Thymus (tissue), 14 donors: ENCODE results near the gene RC3H2. TPM values are rescaled to one million over a fixed set of nuclear protein-coding genes. Genes with fewer than 3 reads are reported as not detected.
A peak's percentile ranks its signal among the peaks of the same experiment; 100 is the strongest.

Source experiments
- DNase-seq, 9 donors: peaks; one replicate each; pipeline ENCODE4 v3.0.0-alpha.2; 2013; ENCODE audit warnings: low spot score in 9 of 9, low read depth in 6 of 9, missing footprints in 1 of 9
- H3K27ac ChIP-seq, 2 donors: one replicate each; pipeline ENCODE4 v1.5.1; 2013; ENCODE audit warnings: control low read depth in 1 of 2, low read depth in 1 of 2, low read length in 1 of 2, mild to moderate bottlenecking in 1 of 2, moderate library complexity in 1 of 2
- H3K27me3 ChIP-seq, 2 donors: one replicate each; pipeline ENCODE4 v1.5.1; 2013; ENCODE audit warnings: low read length in 1 of 2; ENCODE audit not compliant: control insufficient read depth in 2 of 2, insufficient read depth in 1 of 2
- H3K36me3 ChIP-seq, 2 donors: one replicate each; pipeline ENCODE4 v1.5.1; 2013; ENCODE audit warnings: low read length in 1 of 2, mild to moderate bottlenecking in 1 of 2, moderate library complexity in 1 of 2; ENCODE audit not compliant: control insufficient read depth in 2 of 2, insufficient read depth in 2 of 2
- H3K4me1 ChIP-seq, 2 donors: one replicate each; pipeline ENCODE4 v1.5.1; 2013; ENCODE audit warnings: low read length in 2 of 2; ENCODE audit not compliant: control insufficient read depth in 2 of 2, insufficient read depth in 2 of 2
- H3K4me3 ChIP-seq, 2 donors: one replicate each; pipeline ENCODE4 v1.5.1; 2013; ENCODE audit warnings: low read length in 2 of 2, control low read depth in 1 of 2, mild to moderate bottlenecking in 1 of 2
- H3K9me3 ChIP-seq, 2 donors: one replicate each; pipeline ENCODE4 v1.5.1; 2013; ENCODE audit warnings: low read length in 1 of 2, mild to moderate bottlenecking in 1 of 2; ENCODE audit not compliant: control insufficient read depth in 2 of 2, insufficient read depth in 1 of 2
- WGBS: extraction: QIAGEN DNeasy Blood & Tissue Kit; methylation state at CpG from one replicate; pipeline ENCODE4 v1.1.7; 2013; 5-methylcytosine and 5-hydroxymethylcytosine counted together
- long read RNA-seq, 10 donors: transcript quantifications; one replicate each; lab custom pipeline, GENCODE V29; 2026
- polyA plus RNA-seq: library from polyadenylated mRNA; stranded (reverse); fragments of 200-250 nt; gene quantifications from one replicate; pipeline ENCODE4 v1.2.3, GENCODE V29; 2013
- total RNA-seq: library from RNA; stranded (reverse); fragments of 120-200 nt; gene quantifications from one replicate; pipeline ENCODE4 v1.2.4, GENCODE V29; 2013
- donor health status: healthy.

The RC3H2 gene
- total RNA-seq (29.7 TPM), polyA plus RNA-seq (14.7 TPM)
- long read RNA-seq, donor 1: 0 reads
- long read RNA-seq, donor 2: 0 reads
- long read RNA-seq, donor 3, partial matches to known transcripts: 71 of 74 reads
- long read RNA-seq, donor 3, other reads (novel, unspliced or antisense): 0 of 74 reads
- long read RNA-seq, donor 4, partial matches to known transcripts: 0 of 2 reads
- long read RNA-seq, donor 4, other reads (novel, unspliced or antisense): 0 of 2 reads
- long read RNA-seq, donor 5, partial matches to known transcripts: 0 of 1 reads
- long read RNA-seq, donor 5, other reads (novel, unspliced or antisense): 0 of 1 reads
- long read RNA-seq, donor 6, partial matches to known transcripts: 0 of 1 reads
- long read RNA-seq, donor 6, other reads (novel, unspliced or antisense): 0 of 1 reads
- long read RNA-seq, donor 7, partial matches to known transcripts: 0 of 1 reads
- long read RNA-seq, donor 7, other reads (novel, unspliced or antisense): 0 of 1 reads
- long read RNA-seq, donor 8: 0 reads
- long read RNA-seq, donor 9, partial matches to known transcripts: 0 of 1 reads
- long read RNA-seq, donor 9, other reads (novel, unspliced or antisense): 0 of 1 reads
- long read RNA-seq, donor 10, partial matches to known transcripts: 0 of 1 reads
- long read RNA-seq, donor 10, other reads (novel, unspliced or antisense): 0 of 1 reads

- peaks cover 0 to 4% of the 10 kb centered on the region in 2 donors for H3K36me3 ChIP-seq
- WGBS: under 1% methylated on average over 77 of the region's 77 CpGs
- DNase-seq: peak; percentile 94 to 100 (median 98)
- peak within 1 kb of the TSS; percentile 83 to 86 for H3K27ac ChIP-seq
- no peaks in the 10 kb centered on the region for H3K9me3 ChIP-seq
- no peaks in the 10 kb centered on the region for H3K27me3 ChIP-seq
- peaks cover 0 to 6% of the 10 kb centered on the region in 2 donors for H3K4me1 ChIP-seq
- H3K4me3 ChIP-seq: peak within 1 kb of the TSS; percentile 71 to 94
Observed at GRCh38 chr9:122904823-122905710, at the start of gene RC3H2. Gene RC3H2, minus strand, starts transcription at chr9:122905359. Its CDS starts 7,850 bp downstream, at chr9:122897509.

- peaks cover 0 to 6% of the 10 kb centered on the region in 2 donors for H3K36me3 ChIP-seq
- H3K27ac ChIP-seq: no peak overlapping the region
- H3K9me3 ChIP-seq: no peaks in the 10 kb centered on the region
- H3K4me1 ChIP-seq: no peaks in the 10 kb centered on the region
- DNase-seq: no peak
- no peak overlapping the region for H3K4me3 ChIP-seq
- H3K27me3 ChIP-seq: no peaks in the 10 kb centered on the region
Observed at GRCh38 chr9:122954253-122954691, 49.1 kb upstream of the RC3H2 start.

GRCh38 chr9:122951056-122951455 lies 45.9 kb upstream of the RC3H2 start:
- Histone ChIP-seq H3K9me3 (no peaks in the 10 kb centered on the region), H3K27me3 (no peaks in the 10 kb centered on the region), H3K4me1 (no peaks in the 10 kb centered on the region), H3K4me3 (no peak overlapping the region), H3K36me3 (no peaks in the 10 kb centered on the region), H3K27ac (no peak overlapping the region)
- no peak for DNase-seq
- WGBS: 98% methylated on average over 1 of the region's 1 CpG

GRCh38 chr9:122950263-122950662 lies 45.1 kb upstream of the RC3H2 start:
- H3K4me1 ChIP-seq: no peaks in the 10 kb centered on the region
- no peaks in the 10 kb centered on the region for H3K36me3 ChIP-seq
- no peak for DNase-seq

GRCh38 chr9:122949696-122950095 lies 44.5 kb upstream of the RC3H2 start:
- Histone ChIP-seq H3K4me1 (no peaks in the 10 kb centered on the region), H3K9me3 (no peaks in the 10 kb centered on the region), H3K36me3 (no peaks in the 10 kb centered on the region), H3K27ac (no peak overlapping the region), H3K4me3 (no peak overlapping the region), H3K27me3 (no peaks in the 10 kb centered on the region)
- no peak for DNase-seq
- WGBS: 97% methylated on average over 1 of the region's 1 CpG

More at GRCh38 chr9:122950263-122950662, 45.1 kb upstream of the RC3H2 start:
- Histone ChIP-seq H3K27ac (no peak overlapping the region), H3K9me3 (no peaks in the 10 kb centered on the region), H3K4me3 (no peak overlapping the region), H3K27me3 (no peaks in the 10 kb centered on the region)
- WGBS: 95% methylated on average over 3 of the region's 3 CpGs

- no peaks in the 10 kb centered on the region for H3K9me3 ChIP-seq
- WGBS: 95% methylated on average over 3 of the region's 3 CpGs
- no peaks in the 10 kb centered on the region for H3K27me3 ChIP-seq
- no peak overlapping the region for H3K27ac ChIP-seq
- peaks cover 0 to 3% of the 10 kb centered on the region in 2 donors for H3K36me3 ChIP-seq
- DNase-seq: no peak
- H3K4me1 ChIP-seq: no peaks in the 10 kb centered on the region
- H3K4me3 ChIP-seq: no peak overlapping the region
Observed at GRCh38 chr9:122948313-122948712, 43.2 kb upstream of the RC3H2 start.

- 91% methylated on average over 1 of the region's 1 CpG for WGBS
- Histone ChIP-seq H3K36me3 (peaks cover 0 to 3% of the 10 kb centered on the region in 2 donors), H3K4me1 (peaks cover 3 to 6% of the 10 kb centered on the region in 2 donors), H3K27ac (no peak overlapping the region), H3K4me3 (no peak overlapping the region), H3K9me3 (no peaks in the 10 kb centered on the region), H3K27me3 (no peaks in the 10 kb centered on the region)
- no peak for DNase-seq
Observed at GRCh38 chr9:122946461-122947005, 41.4 kb upstream of the RC3H2 start.

GRCh38 chr9:122944960-122945888 lies 40.1 kb upstream of the RC3H2 start:
- Histone ChIP-seq H3K9me3 (peaks cover 0 to 1% of the 10 kb centered on the region in 2 donors), H3K36me3 (peaks cover 0 to 3% of the 10 kb centered on the region in 2 donors), H3K4me3 (no peak overlapping the region), H3K27ac (no peak overlapping the region), H3K27me3 (no peaks in the 10 kb centered on the region), H3K4me1 (peaks cover 8 to 12% of the 10 kb centered on the region in 2 donors)
- DNase-seq: no peak
- 94% methylated on average over 4 of the region's 4 CpGs for WGBS
